ENCODE data around the gene TRIM2.

Gene TRIM2

GRCh38 chr4:153255233-153255632 is 51.0 kb downstream of the TRIM2 start:
- Histone ChIP-seq H4K8ac (ENCODE audit: low read depth, low read length) (no peak overlapping the region), H2AK5ac (ENCODE audit: low read length) (no peak overlapping the region), H4K12ac (ENCODE audit: low read depth, low read length) (no peak overlapping the region), H2AFZ (ENCODE audit: insufficient read depth, low read length, poor library complexity) (no peak overlapping the region), H3K36me3 (ENCODE audit: control insufficient read depth in 1 of 2, insufficient read depth in 2 of 2, low read length in 2 of 2) (no peaks in the 10 kb centered on the region), H3K14ac (ENCODE audit: low read length) (no peak overlapping the region), H3K18ac (ENCODE audit: low read length) (no peak overlapping the region), H3K27me3 (ENCODE audit: insufficient read depth, low read length) (no peaks in the 10 kb centered on the region), H3K79me1 (ENCODE audit: low read length) (no peaks in the 10 kb centered on the region), H3K4me2 (ENCODE audit: low read length) (no peak overlapping the region), H3K9me3 (ENCODE audit: insufficient read depth, low read depth, low read length) (no peaks in the 10 kb centered on the region), H2BK12ac (ENCODE audit: low read length) (no peak overlapping the region), H3K4me3 (ENCODE audit: low read depth, low read length) (no peak overlapping the region), H4K91ac (ENCODE audit: low read depth, low read length) (no peak overlapping the region), H3K4ac (ENCODE audit: low read depth, low read length) (no peak overlapping the region), H2BK120ac (ENCODE audit: insufficient read depth, low read length, poor library complexity) (no peak overlapping the region), H3K23ac (ENCODE audit: low read length) (no peak overlapping the region), H3K79me2 (ENCODE audit: control insufficient read depth, insufficient read depth, low read length, poor library complexity) (no peaks in the 10 kb centered on the region), H3K9ac (ENCODE audit: low read length) (no peak overlapping the region), H2BK5ac (ENCODE audit: low read depth, low read length, poor library complexity) (no peak overlapping the region), H3K4me1 (ENCODE audit: control insufficient read depth in 1 of 2, insufficient read depth in 2 of 2, low read length in 2 of 2) (peaks cover 3 to 7% of the 10 kb centered on the region in 2 experiments), H3K27ac (ENCODE audit: low read depth, low read length) (no peak overlapping the region)
- no CpG with 5 or more reads among the region's 3 CpGs for WGBS (ENCODE audit: extremely low coverage, insufficient coverage, insufficient read length)
- no peak for DNase-seq

GRCh38 chr4:153257151-153257620 is 52.9 kb downstream of the TRIM2 start:
- DNase-seq = peak in 1 of 2 donors; percentile 36
- H2AFZ ChIP-seq (ENCODE audit: insufficient read depth, low read length, poor library complexity) = peak overlapping the region; percentile 67
- H3K79me2 ChIP-seq (ENCODE audit: control insufficient read depth, insufficient read depth, low read length, poor library complexity) = no peaks in the 10 kb centered on the region
- H3K18ac ChIP-seq (ENCODE audit: low read length) = no peak overlapping the region
- H2BK5ac ChIP-seq (ENCODE audit: low read depth, low read length, poor library complexity) = no peak overlapping the region
- H3K79me1 ChIP-seq (ENCODE audit: low read length) = no peaks in the 10 kb centered on the region
- no peak overlapping the region for H3K27ac ChIP-seq (ENCODE audit: low read depth, low read length)
- no peak overlapping the region for H3K9ac ChIP-seq (ENCODE audit: low read length)
- H3K23ac ChIP-seq (ENCODE audit: low read length) = no peak overlapping the region
- H2BK120ac ChIP-seq (ENCODE audit: insufficient read depth, low read length, poor library complexity) = no peak overlapping the region
- peak overlapping the region; percentile 37 for H3K4me2 ChIP-seq (ENCODE audit: low read length)
- no peak overlapping the region for H2AK5ac ChIP-seq (ENCODE audit: low read length)
- H4K91ac ChIP-seq (ENCODE audit: low read depth, low read length) = no peak overlapping the region
- no peaks in the 10 kb centered on the region for H3K27me3 ChIP-seq (ENCODE audit: insufficient read depth, low read length)
- H3K9me3 ChIP-seq (ENCODE audit: insufficient read depth, low read depth, low read length) = no peaks in the 10 kb centered on the region
- WGBS (ENCODE audit: extremely low coverage, insufficient coverage, insufficient read length) = no CpG with 5 or more reads among the region's 11 CpGs
- no peak overlapping the region for H3K4me3 ChIP-seq (ENCODE audit: low read depth, low read length)
- peak overlapping the region; percentile 74 for H4K8ac ChIP-seq (ENCODE audit: low read depth, low read length)
- H2BK12ac ChIP-seq (ENCODE audit: low read length) = no peak overlapping the region
- H3K4ac ChIP-seq (ENCODE audit: low read depth, low read length) = no peak overlapping the region
- H3K36me3 ChIP-seq (ENCODE audit: control insufficient read depth in 1 of 2, insufficient read depth in 2 of 2, low read length in 2 of 2) = no peaks in the 10 kb centered on the region
- H4K12ac ChIP-seq (ENCODE audit: low read depth, low read length) = no peak overlapping the region
- H3K14ac ChIP-seq (ENCODE audit: low read length) = no peak overlapping the region
- H3K4me1 ChIP-seq (ENCODE audit: control insufficient read depth in 1 of 2, insufficient read depth in 2 of 2, low read length in 2 of 2) = peaks cover 3 to 7% of the 10 kb centered on the region in 2 experiments

- Histone ChIP-seq H3K79me2 (ENCODE audit: control insufficient read depth, insufficient read depth, low read length, poor library complexity) (no peaks in the 10 kb centered on the region), H2AK5ac (ENCODE audit: low read length) (no peak overlapping the region), H3K18ac (ENCODE audit: low read length) (no peak overlapping the region), H4K8ac (ENCODE audit: low read depth, low read length) (no peak overlapping the region), H3K4ac (ENCODE audit: low read depth, low read length) (no peak overlapping the region), H3K79me1 (ENCODE audit: low read length) (no peaks in the 10 kb centered on the region), H3K14ac (ENCODE audit: low read length) (no peak overlapping the region), H2BK12ac (ENCODE audit: low read length) (no peak overlapping the region), H2AFZ (ENCODE audit: insufficient read depth, low read length, poor library complexity) (no peak overlapping the region), H3K4me1 (ENCODE audit: control insufficient read depth in 1 of 2, insufficient read depth in 2 of 2, low read length in 2 of 2) (peaks cover 3 to 7% of the 10 kb centered on the region in 2 experiments), H3K9me3 (ENCODE audit: insufficient read depth, low read depth, low read length) (no peaks in the 10 kb centered on the region), H3K36me3 (ENCODE audit: control insufficient read depth in 1 of 2, insufficient read depth in 2 of 2, low read length in 2 of 2) (no peaks in the 10 kb centered on the region), H3K4me3 (ENCODE audit: low read depth, low read length) (no peak overlapping the region), H4K12ac (ENCODE audit: low read depth, low read length) (no peak overlapping the region), H2BK120ac (ENCODE audit: insufficient read depth, low read length, poor library complexity) (no peak overlapping the region), H4K91ac (ENCODE audit: low read depth, low read length) (no peak overlapping the region), H3K23ac (ENCODE audit: low read length) (no peak overlapping the region), H3K4me2 (ENCODE audit: low read length) (no peak overlapping the region), H3K9ac (ENCODE audit: low read length) (no peak overlapping the region), H3K27ac (ENCODE audit: low read depth, low read length) (no peak overlapping the region), H3K27me3 (ENCODE audit: insufficient read depth, low read length) (no peaks in the 10 kb centered on the region), H2BK5ac (ENCODE audit: low read depth, low read length, poor library complexity) (no peak overlapping the region)
- DNase-seq = no peak
- no CpG with 5 or more reads among the region's 5 CpGs for WGBS (ENCODE audit: extremely low coverage, insufficient coverage, insufficient read length)
Measured at GRCh38 chr4:153257991-153258390, 53.7 kb downstream of the TRIM2 start.

GRCh38 chr4:153258750-153259149 is 54.5 kb downstream of the TRIM2 start:
- H3K4me1 ChIP-seq (ENCODE audit: control insufficient read depth in 1 of 2, insufficient read depth in 2 of 2, low read length in 2 of 2) = peaks cover 3 to 7% of the 10 kb centered on the region in 2 experiments
- H3K27me3 ChIP-seq (ENCODE audit: insufficient read depth, low read length) = no peaks in the 10 kb centered on the region
- no peaks in the 10 kb centered on the region for H3K36me3 ChIP-seq (ENCODE audit: control insufficient read depth in 1 of 2, insufficient read depth in 2 of 2, low read length in 2 of 2)
- no peak overlapping the region for H2AK5ac ChIP-seq (ENCODE audit: low read length)
- no peak overlapping the region for H3K14ac ChIP-seq (ENCODE audit: low read length)
- H4K91ac ChIP-seq (ENCODE audit: low read depth, low read length) = no peak overlapping the region
- no peaks in the 10 kb centered on the region for H3K79me2 ChIP-seq (ENCODE audit: control insufficient read depth, insufficient read depth, low read length, poor library complexity)
- H3K9me3 ChIP-seq (ENCODE audit: insufficient read depth, low read depth, low read length) = no peaks in the 10 kb centered on the region
- no CpG with 5 or more reads among the region's 4 CpGs for WGBS (ENCODE audit: extremely low coverage, insufficient coverage, insufficient read length)
- no peak overlapping the region for H2BK5ac ChIP-seq (ENCODE audit: low read depth, low read length, poor library complexity)
- H3K18ac ChIP-seq (ENCODE audit: low read length) = no peak overlapping the region
- no peaks in the 10 kb centered on the region for H3K79me1 ChIP-seq (ENCODE audit: low read length)
- no peak overlapping the region for H2BK12ac ChIP-seq (ENCODE audit: low read length)
- no peak overlapping the region for H3K9ac ChIP-seq (ENCODE audit: low read length)
- H2BK120ac ChIP-seq (ENCODE audit: insufficient read depth, low read length, poor library complexity) = no peak overlapping the region
- H3K23ac ChIP-seq (ENCODE audit: low read length) = no peak overlapping the region
- H3K27ac ChIP-seq (ENCODE audit: low read depth, low read length) = no peak overlapping the region
- no peak overlapping the region for H3K4ac ChIP-seq (ENCODE audit: low read depth, low read length)
- no peak overlapping the region for H2AFZ ChIP-seq (ENCODE audit: insufficient read depth, low read length, poor library complexity)
- no peak for DNase-seq
- H3K4me3 ChIP-seq (ENCODE audit: low read depth, low read length) = no peak overlapping the region
- no peak overlapping the region for H3K4me2 ChIP-seq (ENCODE audit: low read length)
- H4K8ac ChIP-seq (ENCODE audit: low read depth, low read length) = no peak overlapping the region
- no peak overlapping the region for H4K12ac ChIP-seq (ENCODE audit: low read depth, low read length)

All from trophoblast cell (in vitro differentiated cells and primary cell).